Breast epithelium (tissue), 4 donors: ENCODE measurements around the gene HOXB13. TPM values are rescaled to one million over a fixed set of nuclear protein-coding genes. Genes with fewer than 3 reads are reported as not detected.
A peak's percentile ranks its signal among the peaks of the same experiment; 100 is the strongest.
"Not testable (repeated sequence)": the region's sequence is repeated elsewhere in the genome, so short reads cannot be mapped to it uniquely, and the experiment has no call there.

Experiments
- DNase-seq, 2 donors: peaks; one replicate each; pipeline ENCODE4 v3.0.0-alpha.2; 2019; ENCODE audit warnings: low spot score in 2 of 2
- H3K27ac ChIP-seq, 2 donors: fragments of 200-600 bp; sonication (generic) in 1 of 2; one replicate each; pipeline ENCODE4 v1.5.1; 2016 to 2019; ENCODE audit warnings: mild to moderate bottlenecking in 1 of 2
- H3K27me3 ChIP-seq, 2 donors: fragments of 200-600 bp; sonication (generic) in 1 of 2; one replicate each; pipeline versions ENCODE4 v1.5.1 to v1.6.0; 2017 to 2019; ENCODE audit warnings: control low read depth in 1 of 2, mild to moderate bottlenecking in 1 of 2
- H3K36me3 ChIP-seq: fragments of 200-600 bp; one replicate; pipeline ENCODE4 v1.5.1; 2019
- H3K4me1 ChIP-seq, 2 donors: fragments of 200-600 bp; sonication (generic); one replicate each; pipeline ENCODE4 v1.5.1; 2016 to 2019; ENCODE audit warnings: control low read depth in 1 of 2
- H3K4me3 ChIP-seq, 3 donors: fragments of 200-600 bp; sonication (generic); 1 replicate in 2 of 3; 2 replicates in 1 of 3; pipeline ENCODE4 v1.5.1; 2016 to 2019; ENCODE audit warnings: mild to moderate bottlenecking in 3 of 3, moderate library complexity in 2 of 3
- H3K9me3 ChIP-seq, 2 donors: fragments of 200-600 bp; sonication (generic) in 1 of 2; one replicate each; pipeline ENCODE4 v1.5.1; 2016 to 2019; ENCODE audit warnings: control low read depth in 1 of 2
- CTCF ChIP-seq, 3 donors: fragments of 450-650 bp; IDR thresholded peaks; one replicate each; pipeline ENCODE4 v1.5.1; 2016 to 2017; ENCODE audit warnings: antibody characterized with exemption in 3 of 3, mild to moderate bottlenecking in 3 of 3, moderate library complexity in 3 of 3
- POLR2A ChIP-seq: fragments of 450-650 bp; IDR thresholded peaks from one replicate; pipeline ENCODE4 v1.6.1; 2016; ENCODE audit warnings: antibody characterized with exemption, mild to moderate bottlenecking, moderate library complexity
- POLR2AphosphoS5 ChIP-seq, 3 donors: sonication (generic); formaldehyde crosslinking; IDR thresholded peaks; one replicate each; pipeline ENCODE4 v1.6.1; 2017; ENCODE audit warnings: antibody characterized with exemption in 3 of 3
- intact Hi-C: fragments of 100-400 bp; cut with DNase I; formaldehyde crosslinking; loops from one replicate; pipeline ENCODE4 v1.15.1; 2023; ENCODE audit warnings: low total_unique reads
- total RNA-seq, 3 donors: library from RNA; depleted of rRNA; stranded (reverse); fragments of >200 nt; gene quantifications; one replicate each; pipeline ENCODE4 v1.1.0, GENCODE V29; 2016

Gene HOXB13
- total RNA-seq, 3 donors from 2014 or later, result 0.16 TPM; not detected in 2

GRCh38 chr17:48719642-48720265 lies 8.8 kb downstream of the HOXB13 start:
- no peak for DNase-seq
- Histone ChIP-seq H3K9me3 (no peaks in the 10 kb centered on the region), H3K27ac (no peak overlapping the region), H3K36me3 (no peaks in the 10 kb centered on the region), H3K4me3 (no peak overlapping the region), H3K27me3 (peaks cover 0 to 100% of the 10 kb centered on the region in 2 donors), H3K4me1 (no peaks in the 10 kb centered on the region)
- TF ChIP-seq POLR2AphosphoS5 (IDR thresholded peaks at IDR 0.05) (no peak), CTCF (IDR thresholded peaks at IDR 0.05) (no peak), POLR2A (no peak)
- intact Hi-C loops, result loop anchor here (5.0 kb wide), 1 partner anchor 667 kb away; no protein-coding TSS in a partner anchor

DNA sequence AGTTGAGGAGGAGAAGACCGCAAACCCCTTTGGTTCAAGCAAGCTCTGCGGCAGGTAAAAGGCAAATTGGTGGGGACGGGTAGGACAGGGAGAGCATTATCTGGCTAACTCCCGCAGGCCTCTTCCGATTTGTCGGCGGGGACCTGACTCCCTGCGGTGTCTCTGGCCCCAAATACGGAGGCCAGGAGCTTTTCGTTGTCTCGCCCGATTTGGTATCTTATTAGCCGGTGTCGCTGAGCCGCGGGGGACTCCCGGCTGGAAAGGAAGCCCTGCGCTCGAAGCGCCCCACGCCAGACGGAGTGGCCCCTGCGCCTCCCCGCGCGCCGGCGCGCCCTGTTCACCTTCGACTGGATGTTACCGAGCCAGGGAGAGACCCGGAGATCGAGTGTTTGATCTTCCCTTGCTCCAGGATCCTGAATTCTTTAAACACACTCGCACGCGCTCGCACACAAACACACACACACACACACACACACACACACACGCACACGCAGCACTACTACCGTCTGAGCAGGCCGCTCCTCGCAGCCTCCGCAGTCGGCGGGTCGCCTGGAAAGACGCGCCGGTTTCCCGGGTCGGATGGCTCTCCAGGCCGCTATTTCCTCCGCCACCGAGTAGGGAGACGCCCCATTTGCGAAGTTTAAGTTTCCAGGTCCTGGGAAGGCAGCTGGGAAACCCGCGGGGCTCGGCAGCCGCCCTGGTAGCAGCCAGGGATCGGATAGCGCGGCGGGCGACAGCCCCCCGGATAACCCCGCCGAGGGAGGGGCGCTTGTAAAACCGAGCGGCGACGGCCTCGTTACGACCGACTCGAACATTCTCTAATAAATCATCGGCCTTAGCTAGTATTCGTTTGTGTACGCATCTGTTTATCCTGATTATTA lies 9.5 kb downstream of the HOXB13 start:
- no peak overlapping the region for H3K27ac ChIP-seq
- H3K4me3 ChIP-seq, result peak overlapping the region in 1 of 3 donors; percentile 23
- TF ChIP-seq POLR2AphosphoS5 (IDR thresholded peaks at IDR 0.05) (no peak), POLR2A (no peak), CTCF (IDR thresholded peaks at IDR 0.05) (no peak)
- no peaks in the 10 kb centered on the region for H3K9me3 ChIP-seq
- H3K27me3 ChIP-seq, result peaks cover 0 to 100% of the 10 kb centered on the region in 2 donors
- no peak for DNase-seq
- H3K36me3 ChIP-seq, result no peaks in the 10 kb centered on the region
- intact Hi-C loops, result no loop called here
- H3K4me1 ChIP-seq, result no peaks in the 10 kb centered on the region

DNA sequence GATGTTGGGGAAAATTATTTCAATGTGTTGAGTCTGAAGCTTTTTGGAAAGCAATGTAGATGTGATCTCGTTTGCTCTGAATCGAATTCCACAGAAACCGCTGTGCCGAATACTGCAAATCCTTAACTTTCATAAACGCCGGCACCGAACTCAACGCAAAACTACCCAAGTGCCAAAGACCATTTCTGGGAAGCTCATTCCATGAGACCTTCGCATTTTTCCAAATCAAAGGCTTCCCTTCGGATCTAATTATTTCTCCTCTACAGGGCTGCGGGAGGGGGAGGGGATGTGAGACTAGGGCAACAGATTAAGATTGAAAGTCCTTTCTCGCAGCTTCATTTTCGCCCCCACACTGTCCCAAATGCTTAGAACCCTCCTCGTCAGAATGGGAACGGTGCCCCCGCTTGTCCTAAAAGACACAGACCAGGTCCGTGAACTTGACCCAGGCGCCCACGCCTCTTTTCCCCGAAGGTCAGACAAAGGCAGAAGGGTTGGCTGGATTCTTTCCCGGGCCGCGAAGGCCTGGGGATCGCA lies 10.3 kb downstream of the HOXB13 start:
- intact Hi-C loops, result no loop called here

DNA sequence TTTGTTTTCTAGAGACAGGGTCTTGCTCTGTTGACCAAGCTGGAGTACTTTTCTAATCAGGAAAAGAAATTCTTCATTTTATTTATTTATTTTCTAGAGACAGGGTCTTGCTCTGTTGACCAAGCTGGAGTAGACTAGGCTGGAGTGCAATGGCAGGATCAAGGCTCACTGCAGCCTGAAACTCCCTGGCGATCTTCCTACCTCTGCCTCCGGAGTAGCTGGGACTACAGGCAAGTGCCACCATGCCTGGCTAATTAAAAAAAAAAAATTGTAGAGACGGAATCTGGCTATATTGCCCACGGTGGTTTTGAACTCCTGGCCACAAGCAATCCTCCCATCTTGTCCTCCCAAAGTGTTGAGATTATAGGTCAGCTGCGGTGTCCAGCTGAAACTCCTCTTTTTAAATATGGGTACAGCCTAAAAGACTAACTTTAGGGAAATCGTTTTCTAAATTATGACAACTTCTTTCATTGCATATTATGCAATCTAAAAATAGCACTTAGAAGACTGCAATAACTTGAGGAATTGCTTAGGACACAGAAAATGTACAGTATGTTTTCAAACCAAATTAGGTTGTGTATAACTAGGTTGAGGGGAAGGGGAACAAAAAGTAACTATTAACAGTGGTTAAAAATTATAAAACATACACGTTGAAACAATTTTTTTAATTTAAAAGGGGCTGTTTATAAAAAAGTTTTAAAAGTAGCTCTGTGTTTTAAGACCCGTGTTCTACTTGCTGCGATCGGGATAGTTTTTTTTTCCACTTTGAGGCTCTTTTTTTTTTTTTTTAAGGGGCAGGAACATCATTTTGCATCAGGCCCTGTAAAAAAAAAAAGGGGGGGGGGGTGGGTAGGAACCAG lies 11.0 kb downstream of the HOXB13 start:
- intact Hi-C loops, result no loop called here
- no peak overlapping the region for H3K4me3 ChIP-seq
- TF ChIP-seq POLR2A (no peak), CTCF (IDR thresholded peaks at IDR 0.05) (no peak), POLR2AphosphoS5 (IDR thresholded peaks at IDR 0.05) (no peak)
- peaks cover 0 to 100% of the 10 kb centered on the region in 2 donors for H3K27me3 ChIP-seq
- no peaks in the 10 kb centered on the region for H3K9me3 ChIP-seq
- H3K4me1 ChIP-seq, result no peaks in the 10 kb centered on the region
- H3K36me3 ChIP-seq, result no peaks in the 10 kb centered on the region
- H3K27ac ChIP-seq, result no peak overlapping the region
- no peak for DNase-seq

More for the DNA sequence above, 10.3 kb downstream of the HOXB13 start:
- Histone ChIP-seq H3K27me3 (peaks cover 0 to 100% of the 10 kb centered on the region in 2 donors), H3K4me3 (peak overlapping the region in 1 of 3 donors; percentile 23), H3K27ac (no peak overlapping the region), H3K9me3 (no peaks in the 10 kb centered on the region), H3K4me1 (no peaks in the 10 kb centered on the region), H3K36me3 (no peaks in the 10 kb centered on the region)
- no peak for DNase-seq
- TF ChIP-seq CTCF (IDR thresholded peaks at IDR 0.05) (no peak), POLR2AphosphoS5 (IDR thresholded peaks at IDR 0.05) (no peak), POLR2A (no peak)

- H3K9me3 ChIP-seq, DNase-seq, H3K27ac ChIP-seq, H3K4me1 ChIP-seq, intact Hi-C loops, H3K4me3 ChIP-seq, H3K36me3 ChIP-seq: not testable (repeated sequence)
- peaks cover 0 to 99% of the 10 kb centered on the region in 2 donors for H3K27me3 ChIP-seq
Observed at GRCh38 chr17:48716549-48716948, 12.0 kb downstream of the HOXB13 start.
